H9 (cell line): Measurements from ENCODE around the gene NAIP. TPM values are rescaled to one million over a fixed set of nuclear protein-coding genes. Genes with fewer than 3 reads are reported as not detected.
"Not testable (repeated sequence)": the region's sequence is repeated elsewhere in the genome, so short reads cannot be mapped to it uniquely, and the experiment has no call there.

Source experiments
- DNase-seq: peaks from one replicate; pipeline ENCODE4 v3.0.0-alpha.2; 2017
- H2AFZ ChIP-seq: one replicate; pipeline ENCODE4 v1.6.1; 2013; ENCODE audit warnings: mild to moderate bottlenecking, low read length, control low read depth, moderate library complexity
- H2AK5ac ChIP-seq: 2 replicates; pipeline ENCODE4 v1.6.1; 2013; ENCODE audit warnings: low read length, control low read depth, mixed read lengths; ENCODE audit not compliant: insufficient read length
- H2BK120ac ChIP-seq: one replicate; pipeline ENCODE4 v1.6.1; 2013; ENCODE audit warnings: low read depth, mild to moderate bottlenecking, low read length, control low read depth, inconsistent platforms; ENCODE audit not compliant: poor library complexity, severe bottlenecking
- H2BK12ac ChIP-seq: 2 replicates; pipeline ENCODE4 v1.6.1; 2013; ENCODE audit warnings: low read length, control low read depth, mixed read lengths, low read depth; ENCODE audit not compliant: insufficient read length
- H2BK15ac ChIP-seq: 2 replicates; pipeline ENCODE4 v1.6.1; 2013; ENCODE audit warnings: low read depth, low read length, control low read depth
- H2BK20ac ChIP-seq: one replicate; pipeline ENCODE4 v1.6.1; 2013; ENCODE audit warnings: low read depth, mild to moderate bottlenecking, low read length, control low read depth, inconsistent platforms; ENCODE audit not compliant: poor library complexity, severe bottlenecking
- H2BK5ac ChIP-seq: 2 replicates; pipeline ENCODE4 v1.6.1; 2013; ENCODE audit warnings: low read length, control low read depth, mixed read lengths; ENCODE audit not compliant: insufficient read length
- H3K14ac ChIP-seq: 2 replicates; pipeline ENCODE4 v1.6.1; 2013; ENCODE audit warnings: low read length, control low read depth; ENCODE audit not compliant: insufficient read depth
- H3K18ac ChIP-seq: 2 replicates; pipeline ENCODE4 v1.6.1; 2013; ENCODE audit warnings: low read depth, mild to moderate bottlenecking, mixed read lengths, low read length, control low read depth; ENCODE audit not compliant: insufficient read length
- H3K23ac ChIP-seq: 2 replicates; pipeline ENCODE4 v1.6.1; 2013; ENCODE audit warnings: low read length, control low read depth, mixed read lengths, low read depth; ENCODE audit not compliant: insufficient read length
- H3K23me2 ChIP-seq: 2 replicates; pipeline ENCODE4 v1.6.1; 2013; ENCODE audit warnings: low read depth, mild to moderate bottlenecking, mixed read lengths, low read length, control low read depth; ENCODE audit not compliant: insufficient read length, poor library complexity, severe bottlenecking
- H3K27ac ChIP-seq: 2 replicates; pipeline ENCODE4 v1.5.1; 2013; ENCODE audit warnings: low read length, control low read depth, mixed read lengths, low read depth; ENCODE audit not compliant: insufficient read length
- H3K27me3 ChIP-seq: 2 replicates; pipeline ENCODE4 v1.6.1; 2013; ENCODE audit warnings: low read length, control low read depth, inconsistent platforms; ENCODE audit not compliant: insufficient read depth
- H3K4ac ChIP-seq: 2 replicates; pipeline ENCODE4 v1.6.1; 2013; ENCODE audit warnings: low read depth, mild to moderate bottlenecking, control low read depth, inconsistent platforms, low read length, moderate library complexity
- H3K4me1 ChIP-seq: 2 replicates; pipeline ENCODE4 v1.6.1; 2013; ENCODE audit warnings: low read length, control low read depth, inconsistent platforms; ENCODE audit not compliant: insufficient read depth
- H3K4me2 ChIP-seq: 2 replicates; pipeline ENCODE4 v1.6.1; 2013; ENCODE audit warnings: low read length, control low read depth, mixed read lengths; ENCODE audit not compliant: insufficient read length, insufficient read depth
- H3K56ac ChIP-seq: 2 replicates; pipeline ENCODE4 v1.6.1; 2013; ENCODE audit warnings: low read depth, mild to moderate bottlenecking, mixed read lengths, low read length, control low read depth; ENCODE audit not compliant: insufficient read length
- H3K79me1 ChIP-seq: 2 replicates; pipeline ENCODE4 v1.6.1; 2013; ENCODE audit warnings: low read depth, mild to moderate bottlenecking, moderate library complexity, low read length, control low read depth, inconsistent platforms; ENCODE audit not compliant: insufficient read depth, poor library complexity, severe bottlenecking
- H3K79me2 ChIP-seq: 2 replicates; pipeline ENCODE4 v1.6.1; 2013; ENCODE audit warnings: low read length, control low read depth, inconsistent platforms; ENCODE audit not compliant: insufficient read depth
- H3K9ac ChIP-seq: 2 replicates; pipeline ENCODE4 v1.6.1; 2013; ENCODE audit warnings: low read length, control low read depth, mixed read lengths; ENCODE audit not compliant: insufficient read length; ENCODE audit errors: extremely low read depth
- H3K9me3 ChIP-seq: one replicate; pipeline ENCODE4 v1.6.1; 2013; ENCODE audit warnings: low read depth, low read length, inconsistent platforms; ENCODE audit not compliant: control insufficient read depth
- H3T11ph ChIP-seq: one replicate; pipeline ENCODE4 v1.6.1; 2013; ENCODE audit warnings: mild to moderate bottlenecking, low read length, control low read depth, inconsistent platforms
- H4K20me1 ChIP-seq: one replicate; pipeline ENCODE4 v1.6.1; 2013; ENCODE audit not compliant: control insufficient read depth, insufficient read length, insufficient read depth
- H4K5ac ChIP-seq: 2 replicates; pipeline ENCODE4 v1.6.1; 2013; ENCODE audit warnings: low read depth, mild to moderate bottlenecking, mixed read lengths, low read length, control low read depth; ENCODE audit not compliant: insufficient read length
- H4K8ac ChIP-seq: replicated peaks from 2 replicates; pipeline ENCODE4 v1.6.1; 2013; ENCODE audit warnings: low read length, control low read depth, mixed read lengths, low read depth; ENCODE audit not compliant: insufficient read length
- H4K91ac ChIP-seq: 2 replicates; pipeline ENCODE4 v1.6.1; 2013; ENCODE audit warnings: low read depth, mild to moderate bottlenecking, moderate library complexity, mixed read lengths, low read length, control low read depth; ENCODE audit not compliant: insufficient read length
- H3K27ac Mint-ChIP-seq, 3 experiments: 2 replicates in 2 of 3; 3 replicates in 1 of 3; pipeline ENCODE4 v1.8.0; 2020 to 2021; ENCODE audit warnings: mixed read lengths in 3 of 3, mild to moderate bottlenecking in 1 of 3, moderate library complexity in 1 of 3
- H3K27me3 Mint-ChIP-seq: 2 replicates; pipeline ENCODE4 v1.8.0; 2021; ENCODE audit warnings: low read depth, mild to moderate bottlenecking, moderate library complexity, mixed read lengths
- H3K36me3 Mint-ChIP-seq, 3 experiments: 2 replicates in 2 of 3; 3 replicates in 1 of 3; pipeline ENCODE4 v1.8.0; 2020 to 2021; ENCODE audit warnings: low read depth in 3 of 3, mixed read lengths in 3 of 3; ENCODE audit not compliant: insufficient read depth in 1 of 3
- H3K4me1 Mint-ChIP-seq, 2 experiments: 2 replicates each; pipeline ENCODE4 v1.8.0; 2020; ENCODE audit warnings: mixed read lengths in 2 of 2
- H3K4me3 Mint-ChIP-seq, 2 experiments: 2 replicates in 1 of 2; 3 replicates in 1 of 2; pipeline ENCODE4 v1.8.0; 2020 to 2021; ENCODE audit warnings: mild to moderate bottlenecking in 2 of 2, mixed read lengths in 2 of 2, moderate library complexity in 1 of 2
- H3K9me3 Mint-ChIP-seq, 2 experiments: 2 replicates in 1 of 2; 3 replicates in 1 of 2; pipeline ENCODE4 v1.8.0; 2020; ENCODE audit warnings: mild to moderate bottlenecking in 2 of 2, mixed read lengths in 2 of 2, moderate library complexity in 1 of 2
- WGBS: extraction: QIAGEN DNeasy Blood & Tissue Kit; methylation state at CpG from one replicate; pipeline ENCODE4 v1.1.7; 2013; ENCODE audit warnings: missing lambda C conversion rate, low lambda C conversion rate, mixed read lengths; ENCODE audit not compliant: insufficient read length; ENCODE audit errors: extremely low coverage; 5-methylcytosine and 5-hydroxymethylcytosine counted together
- total RNA-seq: library from RNA; stranded (reverse); gene quantifications from 2 replicates; pipeline ENCODE4 v1.2.1, GENCODE V29; 2021

The NAIP gene
- total RNA-seq, 1 experiment from 2014 or later, result 2.8 TPM

DNA sequence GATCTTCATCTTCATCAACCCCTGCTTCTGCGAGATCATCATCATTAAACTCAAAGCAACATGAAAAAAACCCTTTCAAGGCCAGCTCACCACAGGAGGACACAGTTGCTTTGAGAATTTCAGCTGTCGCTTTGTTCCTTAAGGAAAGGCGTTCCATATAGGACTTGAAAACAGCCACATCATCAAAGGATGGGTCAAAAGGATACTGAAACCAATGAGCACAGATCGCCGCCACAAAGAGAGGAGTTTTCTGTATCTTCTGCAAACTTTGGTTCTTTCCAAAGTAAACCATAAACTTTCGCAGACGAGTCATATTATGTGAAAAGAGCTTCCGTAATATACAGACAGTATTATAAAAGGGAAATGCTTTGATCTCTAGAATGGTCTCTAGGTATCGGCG is 40.3 kb downstream of the NAIP start:
- H3K27me3 Mint-ChIP-seq, H2BK5ac ChIP-seq, H3K79me2 ChIP-seq, H3K79me1 ChIP-seq, DNase-seq, H2BK120ac ChIP-seq, H4K5ac ChIP-seq, H4K91ac ChIP-seq, H3K4ac ChIP-seq, H3K18ac ChIP-seq, H3K9ac ChIP-seq, H3K14ac ChIP-seq, H2AK5ac ChIP-seq, H2BK20ac ChIP-seq, H3K27ac ChIP-seq, H2BK12ac ChIP-seq, H4K20me1 ChIP-seq, H3T11ph ChIP-seq, H3K27me3 ChIP-seq, H3K4me1 Mint-ChIP-seq, H2BK15ac ChIP-seq, H3K9me3 Mint-ChIP-seq, H3K56ac ChIP-seq, H3K23ac ChIP-seq, H2AFZ ChIP-seq, H3K27ac Mint-ChIP-seq, H3K36me3 Mint-ChIP-seq, H3K23me2 ChIP-seq, H3K4me3 Mint-ChIP-seq, H3K4me2 ChIP-seq, H3K4me1 ChIP-seq, H3K9me3 ChIP-seq, H4K8ac ChIP-seq: not testable (repeated sequence)
- WGBS, result no CpG with 5 or more reads among the region's 10 CpGs

DNA sequence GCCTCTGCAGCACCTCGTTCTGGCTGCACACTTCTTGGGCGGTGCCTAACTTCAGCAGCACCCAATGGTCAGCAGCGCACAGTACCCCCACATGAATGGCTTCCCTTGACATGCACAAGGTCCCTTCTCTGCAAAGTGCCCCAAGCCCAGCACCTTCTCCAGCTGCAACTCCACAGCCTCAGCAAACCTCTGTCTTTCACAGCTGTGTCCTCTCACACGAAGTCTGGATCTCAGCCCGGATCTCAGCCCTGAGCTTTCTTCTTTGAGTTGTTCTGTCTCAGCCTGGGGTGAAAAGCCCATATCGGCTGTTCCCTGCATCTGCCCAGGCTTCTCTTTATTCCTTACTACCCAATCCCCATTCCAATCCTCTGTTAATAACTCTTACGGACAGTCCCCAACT is 57.9 kb downstream of the NAIP start:
- H2BK12ac ChIP-seq, result not testable (repeated sequence)
- WGBS, result no CpG with 5 or more reads among the region's 7 CpGs

DNA sequence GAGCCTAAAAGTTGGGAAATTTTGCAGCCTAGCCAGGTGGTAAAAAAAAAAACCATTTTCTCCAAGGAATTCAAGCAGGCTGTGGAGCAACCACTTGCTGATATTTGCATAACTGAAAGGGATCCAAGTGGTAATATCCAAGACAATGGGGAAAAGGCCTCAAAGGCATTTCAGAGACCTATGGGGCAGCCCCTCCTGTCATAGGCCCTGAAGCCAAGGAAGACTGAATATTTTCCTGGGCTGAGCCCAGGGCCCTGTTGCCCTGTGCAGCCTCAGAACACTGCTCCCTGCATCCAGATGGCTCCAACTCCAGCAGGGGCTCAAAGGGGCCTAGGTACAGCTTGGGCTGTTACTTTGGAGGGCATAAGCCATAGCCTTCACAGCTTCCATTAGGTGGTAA is 60.6 kb downstream of the NAIP start:
- H3K14ac ChIP-seq, H2BK5ac ChIP-seq, H2AFZ ChIP-seq, H2BK12ac ChIP-seq, H3K27me3 Mint-ChIP-seq, H2BK15ac ChIP-seq, H4K5ac ChIP-seq, H4K91ac ChIP-seq, H3K79me2 ChIP-seq, DNase-seq, H2AK5ac ChIP-seq, H3K9ac ChIP-seq, H3K27ac Mint-ChIP-seq, H3K4me1 ChIP-seq, H2BK120ac ChIP-seq, H3K9me3 Mint-ChIP-seq, H3K56ac ChIP-seq, H3K4me1 Mint-ChIP-seq, H3K4me2 ChIP-seq, H4K8ac ChIP-seq, H3K27me3 ChIP-seq, H3K18ac ChIP-seq, H3K79me1 ChIP-seq, H3K23ac ChIP-seq, H3K9me3 ChIP-seq, H3T11ph ChIP-seq, H4K20me1 ChIP-seq, H3K36me3 Mint-ChIP-seq, H3K27ac ChIP-seq, H3K23me2 ChIP-seq, H2BK20ac ChIP-seq, H3K4ac ChIP-seq, H3K4me3 Mint-ChIP-seq: not testable (repeated sequence)

More for the DNA sequence above, 57.9 kb downstream of the NAIP start:
- not testable (repeated sequence) for H3K4me1 Mint-ChIP-seq, H3K27ac ChIP-seq, H3K4me3 Mint-ChIP-seq, H3K4me1 ChIP-seq, H4K8ac ChIP-seq, H4K91ac ChIP-seq, H2BK120ac ChIP-seq, H3K27me3 ChIP-seq, H3K4ac ChIP-seq, H3K9ac ChIP-seq, H3K27ac Mint-ChIP-seq, H2BK20ac ChIP-seq, H4K5ac ChIP-seq, H3K14ac ChIP-seq, H2AK5ac ChIP-seq, H3K23ac ChIP-seq, H3K27me3 Mint-ChIP-seq, H4K20me1 ChIP-seq, H3K18ac ChIP-seq, H3K23me2 ChIP-seq, H2BK15ac ChIP-seq, H3K9me3 ChIP-seq, H2AFZ ChIP-seq, H3K79me1 ChIP-seq, H3K4me2 ChIP-seq, H3K79me2 ChIP-seq, H3T11ph ChIP-seq, H3K36me3 Mint-ChIP-seq, DNase-seq, H2BK5ac ChIP-seq, H3K9me3 Mint-ChIP-seq, H3K56ac ChIP-seq
